Calu3 (cell line): Measurements from ENCODE around the gene A4GALT. TPM values are rescaled to one million over a fixed set of nuclear protein-coding genes. Genes with fewer than 3 reads are reported as not detected.

ENCODE experiments used
- BruUV-seq: library from RNA; stranded (reverse); fragments of 400-500 nt; replicated peaks from 2 replicates; lab custom pipeline; 2021; lab: Mats Ljungman, UMichigan
- CTCF ChIA-PET: fragments of 300-600 bp; sonication (Branson Sonifier 250); formaldehyde crosslinking; loops from one replicate; lab custom pipeline; 2022; ENCODE audit warnings: antibody characterized with exemption; lab: Charles Lee
- DNase-seq: peaks from one replicate; pipeline ENCODE4 v3.0.0; 2022
- H3K27ac Mint-ChIP-seq: one replicate; pipeline ENCODE4 v1.8.0; 2022; ENCODE audit warnings: mixed read lengths; ENCODE audit not compliant: unreplicated experiment
- H3K27me3 Mint-ChIP-seq: one replicate; pipeline ENCODE4 v1.8.0; 2022; ENCODE audit warnings: mixed read lengths; ENCODE audit not compliant: unreplicated experiment
- H3K36me3 Mint-ChIP-seq: one replicate; pipeline ENCODE4 v1.8.0; 2022; ENCODE audit warnings: mild to moderate bottlenecking, moderate library complexity, mixed read lengths; ENCODE audit not compliant: insufficient read depth, unreplicated experiment
- H3K4me1 Mint-ChIP-seq: one replicate; pipeline ENCODE4 v1.8.0; 2022; ENCODE audit warnings: mild to moderate bottlenecking, low read depth, mixed read lengths; ENCODE audit not compliant: unreplicated experiment
- H3K4me3 Mint-ChIP-seq: one replicate; pipeline ENCODE4 v1.8.0; 2022; ENCODE audit warnings: mild to moderate bottlenecking, low read depth, moderate library complexity, mixed read lengths; ENCODE audit not compliant: unreplicated experiment
- H3K9me3 Mint-ChIP-seq: one replicate; pipeline ENCODE4 v1.8.0; 2022; ENCODE audit warnings: low read depth, mixed read lengths; ENCODE audit not compliant: unreplicated experiment
- intact Hi-C: fragments of 100-400 bp; cut with micrococcal nuclease; formaldehyde crosslinking; loops from one replicate; pipeline ENCODE4 v1.10.0; 2022; ENCODE audit not compliant: unreplicated experiment
- total RNA-seq: library from RNA; stranded (reverse); gene quantifications from 2 replicates; pipeline ENCODE4 v1.2.3, GENCODE V29; 2022
- TF ChIP-seq, protein P1 (sequence below): fragments of 200-600 bp; IDR thresholded peaks from one replicate; pipeline ENCODE4 v1.8.0; 2022; ENCODE audit warnings: antibody characterized with exemption; ENCODE audit not compliant: unreplicated experiment

The A4GALT gene
- total RNA-seq, 1 experiment from 2014 or later, result 10.5 TPM

DNA sequence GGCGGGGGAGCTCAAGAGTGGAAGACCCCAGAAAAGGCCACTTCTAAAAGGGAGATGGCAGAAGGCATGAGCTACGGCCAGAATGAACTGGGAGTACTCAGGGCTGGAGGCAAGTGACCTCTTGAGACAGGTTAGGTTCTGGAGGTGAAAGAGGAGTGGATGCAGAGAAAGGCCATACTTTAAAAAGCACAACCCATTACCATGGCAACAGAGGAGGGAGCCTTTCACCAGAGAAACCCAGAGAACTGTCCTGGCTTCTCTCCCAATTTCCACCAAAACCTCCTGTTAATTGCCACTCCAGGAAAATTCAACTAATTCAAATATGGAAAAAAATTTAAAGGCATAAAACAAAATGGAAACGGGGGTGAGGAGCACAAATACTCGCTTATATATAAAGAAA lies 15.8 kb downstream of the A4GALT start:
- no peaks in the 10 kb centered on the region for H3K27me3 Mint-ChIP-seq

DNA sequence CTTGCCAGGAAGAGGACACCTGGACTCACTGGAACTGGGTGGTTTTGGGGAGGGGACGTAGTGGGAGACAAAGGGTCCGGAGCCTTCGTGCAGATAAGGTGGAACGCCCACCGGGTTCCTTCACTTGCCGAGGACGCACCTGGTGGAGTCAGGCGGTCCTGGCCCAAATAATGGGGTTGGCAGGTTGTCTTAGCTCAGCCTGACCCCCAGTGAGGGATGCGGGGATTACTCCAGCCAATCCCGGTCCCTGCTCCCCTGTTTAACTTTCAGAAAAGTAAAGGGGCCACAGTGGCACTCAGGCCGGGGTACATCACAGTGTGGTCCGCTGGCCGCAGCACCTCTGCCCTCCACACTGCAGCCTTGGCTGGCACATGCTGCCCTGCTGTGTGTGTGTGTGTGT lies 18.0 kb downstream of the A4GALT start:
- no peak for DNase-seq
- TF ChIP-seq, protein P1, sequence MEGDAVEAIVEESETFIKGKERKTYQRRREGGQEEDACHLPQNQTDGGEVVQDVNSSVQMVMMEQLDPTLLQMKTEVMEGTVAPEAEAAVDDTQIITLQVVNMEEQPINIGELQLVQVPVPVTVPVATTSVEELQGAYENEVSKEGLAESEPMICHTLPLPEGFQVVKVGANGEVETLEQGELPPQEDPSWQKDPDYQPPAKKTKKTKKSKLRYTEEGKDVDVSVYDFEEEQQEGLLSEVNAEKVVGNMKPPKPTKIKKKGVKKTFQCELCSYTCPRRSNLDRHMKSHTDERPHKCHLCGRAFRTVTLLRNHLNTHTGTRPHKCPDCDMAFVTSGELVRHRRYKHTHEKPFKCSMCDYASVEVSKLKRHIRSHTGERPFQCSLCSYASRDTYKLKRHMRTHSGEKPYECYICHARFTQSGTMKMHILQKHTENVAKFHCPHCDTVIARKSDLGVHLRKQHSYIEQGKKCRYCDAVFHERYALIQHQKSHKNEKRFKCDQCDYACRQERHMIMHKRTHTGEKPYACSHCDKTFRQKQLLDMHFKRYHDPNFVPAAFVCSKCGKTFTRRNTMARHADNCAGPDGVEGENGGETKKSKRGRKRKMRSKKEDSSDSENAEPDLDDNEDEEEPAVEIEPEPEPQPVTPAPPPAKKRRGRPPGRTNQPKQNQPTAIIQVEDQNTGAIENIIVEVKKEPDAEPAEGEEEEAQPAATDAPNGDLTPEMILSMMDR, result no peak
- Mint-ChIP-seq H3K4me1 (peaks cover 17% of the 10 kb centered on the region), H3K27ac (no peak overlapping the region), H3K36me3 (no peaks in the 10 kb centered on the region), H3K9me3 (no peaks in the 10 kb centered on the region), H3K4me3 (no peak overlapping the region), H3K27me3 (no peaks in the 10 kb centered on the region)
- intact Hi-C loops, result no loop called here
- CTCF ChIA-PET, result no interaction called here
- no TSS peak for BruUV-seq

More for the DNA sequence above, 15.8 kb downstream of the A4GALT start:
- no peak for DNase-seq
- Mint-ChIP-seq H3K9me3 (peaks cover 3% of the 10 kb centered on the region), H3K4me1 (no peaks in the 10 kb centered on the region), H3K36me3 (no peaks in the 10 kb centered on the region), H3K4me3 (no peak overlapping the region), H3K27ac (no peak overlapping the region)
- TF ChIP-seq, protein P1, result no peak
- CTCF ChIA-PET, result interaction anchor here (0.6 kb wide), 1 partner anchor 112 kb away, joined by 5 read pairs; no protein-coding TSS in a partner anchor
- intact Hi-C loops, result no loop called here
- no TSS peak for BruUV-seq

DNA sequence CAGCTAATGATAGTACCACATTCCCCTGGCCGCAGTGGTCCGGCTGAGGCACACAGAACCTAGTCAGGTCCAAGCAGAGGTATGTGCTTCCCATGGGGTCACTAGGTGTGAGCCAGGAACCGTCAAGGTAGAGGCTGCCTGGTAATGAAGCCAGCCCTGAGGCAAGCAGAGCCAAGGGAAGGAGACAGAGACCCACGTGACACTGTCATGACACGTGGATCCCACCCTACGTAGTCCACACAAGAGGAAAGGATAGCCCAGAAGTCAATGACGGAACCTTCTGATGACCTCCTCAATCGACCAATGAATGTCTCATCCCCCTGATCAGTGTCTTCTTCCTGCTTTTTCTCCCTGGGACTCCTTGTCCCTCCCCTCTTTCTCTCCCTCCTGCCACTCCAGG lies 19.0 kb downstream of the A4GALT start:
- no peak for DNase-seq
- Mint-ChIP-seq H3K4me1 (peaks cover 27% of the 10 kb centered on the region), H3K4me3 (no peak overlapping the region), H3K9me3 (no peaks in the 10 kb centered on the region), H3K27me3 (no peaks in the 10 kb centered on the region), H3K27ac (no peak overlapping the region), H3K36me3 (peaks cover 4% of the 10 kb centered on the region)
- BruUV-seq, result no TSS peak
- TF ChIP-seq, protein P1, result no peak
- CTCF ChIA-PET, result no interaction called here
- intact Hi-C loops, result no loop called here

DNA sequence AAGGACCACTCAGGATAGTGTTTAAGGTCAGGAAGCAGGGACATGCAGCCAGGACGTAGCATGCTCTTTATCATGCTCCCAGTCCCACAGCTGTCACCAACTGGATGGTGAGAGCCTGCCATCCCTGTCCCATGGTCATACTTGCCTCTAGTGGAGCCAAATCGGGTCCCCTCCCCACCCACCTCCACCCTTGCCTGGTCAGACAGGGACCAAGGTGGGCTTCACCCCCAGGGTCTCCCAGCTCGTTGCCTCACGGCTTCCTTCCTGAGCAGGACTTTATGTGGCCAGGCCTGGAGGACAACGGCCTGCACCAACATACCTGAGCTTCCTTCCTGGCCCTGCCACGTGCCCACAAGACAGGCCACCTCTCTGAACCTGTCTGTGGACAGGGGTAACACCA lies 19.8 kb downstream of the A4GALT start:
- no TSS peak for BruUV-seq
- Mint-ChIP-seq H3K9me3 (no peaks in the 10 kb centered on the region), H3K27me3 (no peaks in the 10 kb centered on the region), H3K36me3 (peaks cover 5% of the 10 kb centered on the region), H3K4me1 (peaks cover 29% of the 10 kb centered on the region), H3K27ac (no peak overlapping the region), H3K4me3 (no peak overlapping the region)
- CTCF ChIA-PET, result no interaction called here
- intact Hi-C loops, result no loop called here
- TF ChIP-seq, protein P1, result no peak
- no peak for DNase-seq
